ENCODE results near the gene IRF2BPL. TPM values are rescaled to one million over a fixed set of nuclear protein-coding genes. Genes with fewer than 3 reads are reported as not detected.

The IRF2BPL gene
- total and polyA plus RNA-seq, 4 donors, result 3.8 to 15.8 (median 7.4) TPM

GRCh38 chr14:77071938-77072388 is 43.5 kb upstream of the IRF2BPL start (continued):
- TF ChIP-seq CTCF (IDR thresholded peaks at IDR 0.05; ENCODE audit: low read depth, low read length, missing input control), result no peak
- TF ChIP-seq NR2F2 (IDR thresholded peaks at IDR 0.05), result no peak
- peak; percentile 51 for TF ChIP-seq HNF4G (IDR thresholded peaks at IDR 0.05)
- peak; percentile 5 to 44 for TF ChIP-seq RAD21 (IDR thresholded peaks at IDR 0.05)
- peak; percentile 45 for TF ChIP-seq YY1 (IDR thresholded peaks at IDR 0.05)
- TF ChIP-seq EGR1 (IDR thresholded peaks at IDR 0.05; ENCODE audit: low read depth in 2 of 2), result no peak
- TF ChIP-seq FOXA1 (IDR thresholded peaks at IDR 0.05), result no peak
- TF ChIP-seq MAX (IDR thresholded peaks at IDR 0.05), result no peak
- TF ChIP-seq RXRA (IDR thresholded peaks at IDR 0.05), result peak; percentile 68 to 78

GRCh38 chr14:77069551-77069950 is 41.0 kb upstream of the IRF2BPL start:
- TF ChIP-seq ZBTB33 (IDR thresholded peaks at IDR 0.05) (no peak), HNF4G (IDR thresholded peaks at IDR 0.05) (no peak), TAF1 (conservative IDR thresholded peaks at IDR 0.05) (no peak), HNF4A (conservative IDR thresholded peaks at IDR 0.05) (no peak), SP1 (IDR thresholded peaks at IDR 0.05) (no peak), NR2F2 (IDR thresholded peaks at IDR 0.05) (no peak), RXRA (IDR thresholded peaks at IDR 0.05) (no peak), CTCF (IDR thresholded peaks at IDR 0.05; ENCODE audit: low read depth, low read length, missing input control) (no peak), RAD21 (IDR thresholded peaks at IDR 0.05) (no peak), YY1 (IDR thresholded peaks at IDR 0.05) (no peak), JUND (IDR thresholded peaks at IDR 0.05) (no peak), EGR1 (IDR thresholded peaks at IDR 0.05; ENCODE audit: low read depth in 2 of 2) (no peak), GABPA (IDR thresholded peaks at IDR 0.05 in 1 of 2, conservative IDR thresholded peaks at IDR 0.05 in 1 of 2) (no peak), FOXA2 (IDR thresholded peaks at IDR 0.05) (no peak)
- TF ChIP-seq, protein P1, sequence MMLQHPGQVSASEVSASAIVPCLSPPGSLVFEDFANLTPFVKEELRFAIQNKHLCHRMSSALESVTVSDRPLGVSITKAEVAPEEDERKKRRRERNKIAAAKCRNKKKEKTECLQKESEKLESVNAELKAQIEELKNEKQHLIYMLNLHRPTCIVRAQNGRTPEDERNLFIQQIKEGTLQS (IDR thresholded peaks at IDR 0.05), result no peak
- no peaks in the 10 kb centered on the region for H3K9me3 ChIP-seq (ENCODE audit: control insufficient read depth in 4 of 4, low read length in 3 of 4)
- no peak overlapping the region for H3K4me3 ChIP-seq (ENCODE audit: low read depth in 1 of 3, low read length in 3 of 3)
- H3K4me1 ChIP-seq (ENCODE audit: control insufficient read depth in 4 of 4, insufficient read depth in 4 of 4, low read length in 3 of 4), result peaks cover 0 to 7% (median 2%) of the 10 kb centered on the region in 4 donors
- no peaks in the 10 kb centered on the region for H3K27me3 ChIP-seq (ENCODE audit: control insufficient read depth in 4 of 4, insufficient read depth in 4 of 4, low read length in 3 of 4)
- H3K9ac ChIP-seq (ENCODE audit: low read depth in 1 of 2, low read length in 2 of 2), result no peak overlapping the region
- DNase-seq (ENCODE audit: low spot score), result no peak
- WGBS, result 86% methylated on average over 7 of the region's 7 CpGs
- no peaks in the 10 kb centered on the region for H3K36me3 ChIP-seq (ENCODE audit: control insufficient read depth in 4 of 4, insufficient read depth in 3 of 4, low read depth in 1 of 4, low read length in 3 of 4)
- H3K27ac ChIP-seq (ENCODE audit: low read depth in 1 of 2, low read length in 2 of 2), result no peak overlapping the region
